Gastroesophageal sphincter (tissue), 4 donors: ENCODE measurements around the gene CLEC4G. TPM values are rescaled to one million over a fixed set of nuclear protein-coding genes. Genes with fewer than 3 reads are reported as not detected.

ENCODE experiments used
- ATAC-seq: fragments of 150-250 bp; one replicate; pipeline ENCODE4 v1.9.1; 2016; ENCODE audit warnings: mild to moderate bottlenecking, moderate library complexity
- H3K27ac ChIP-seq, 4 donors: fragments of 200-600 bp; sonication (generic) in 3 of 4; 1 replicate in 3 of 4; 2 replicates in 1 of 4; pipeline ENCODE4 v1.5.1; 2016 to 2019
- H3K27me3 ChIP-seq: fragments of 200-600 bp; sonication (generic); one replicate; pipeline ENCODE4 v1.5.1; 2019
- H3K36me3 ChIP-seq, 2 donors: fragments of 200-600 bp; sonication (generic); one replicate each; pipeline ENCODE4 v1.5.1; 2019; ENCODE audit warnings: control low read depth in 1 of 2
- H3K4me1 ChIP-seq, 3 donors: fragments of 200-600 bp; sonication (generic); 1 replicate in 2 of 3; 2 replicates in 1 of 3; pipeline ENCODE4 v1.5.1; 2016 to 2019; ENCODE audit warnings: control low read depth in 2 of 3
- H3K4me3 ChIP-seq, 2 donors: fragments of 200-600 bp; sonication (generic); one replicate each; pipeline ENCODE4 v1.5.1; 2019; ENCODE audit warnings: mild to moderate bottlenecking in 1 of 2, moderate library complexity in 1 of 2
- H3K9me3 ChIP-seq, 3 donors: fragments of 200-600 bp; sonication (generic); one replicate each; pipeline ENCODE4 v1.5.1; 2017 to 2019; ENCODE audit warnings: control low read depth in 2 of 3
- CTCF ChIP-seq, 4 experiments: fragments of 200-600 bp in 2 of 4; fragments of 450-650 bp in 2 of 4; sonication (generic) in 1 of 4; IDR thresholded peaks; one replicate each; pipeline ENCODE4 v1.5.1; 2017 to 2019; ENCODE audit warnings: antibody characterized with exemption in 4 of 4, mild to moderate bottlenecking in 2 of 4, moderate library complexity in 2 of 4
- EP300 ChIP-seq: sonication (generic); formaldehyde crosslinking; IDR thresholded peaks from one replicate; pipeline ENCODE4 v1.6.1; 2017; ENCODE audit warnings: antibody characterized with exemption, mild to moderate bottlenecking
- POLR2A ChIP-seq, 2 donors: fragments of 450-650 bp; IDR thresholded peaks; one replicate each; pipeline ENCODE4 v1.6.1; 2017; ENCODE audit warnings: antibody characterized with exemption in 2 of 2, mild to moderate bottlenecking in 2 of 2, moderate library complexity in 1 of 2
- POLR2AphosphoS5 ChIP-seq: sonication (generic); formaldehyde crosslinking; IDR thresholded peaks from one replicate; pipeline ENCODE4 v1.6.1; 2017; ENCODE audit warnings: antibody characterized with exemption
- whole genome bisulfite sequencing, 2 donors: methylation state at CpG; one replicate each; pipeline ENCODE4 v1.1.5; 2018; ENCODE audit warnings: low coverage in 1 of 2; 5-methylcytosine and 5-hydroxymethylcytosine counted together
- total RNA-seq, 4 donors: library from RNA; depleted of rRNA; stranded (reverse); fragments of >200 nt; gene quantifications; one replicate each; pipeline ENCODE4 v1.1.0, GENCODE V29; 2016

Gene CLEC4G
- total RNA-seq, 4 donors from 2014 or later: 1.1 to 6.8 (median 5.5) TPM; not detected in 1

- no peak overlapping the region for H3K4me3 ChIP-seq
Measured at GRCh38 chr19:7740682-7741054, 8.8 kb upstream of the CLEC4G start.

GRCh38 chr19:7739801-7740681 lies 8.1 kb upstream of the CLEC4G start:
- Histone ChIP-seq H3K9me3 (no peaks in the 10 kb centered on the region), H3K4me1 (no peaks in the 10 kb centered on the region), H3K27ac (no peak overlapping the region), H3K27me3 (peaks cover 45% of the 10 kb centered on the region), H3K36me3 (no peaks in the 10 kb centered on the region), H3K4me3 (no peak overlapping the region)
- ATAC-seq: no peak
- TF ChIP-seq POLR2A (IDR thresholded peaks at IDR 0.05) (no peak), EP300 (no peak), POLR2AphosphoS5 (no peak), CTCF (IDR thresholded peaks at IDR 0.05) (no peak)
- WGBS, 2 donors: 37 to 43% methylated on average over 3 to 5 of the region's 19 CpGs

More at GRCh38 chr19:7740682-7741054, 8.8 kb upstream of the CLEC4G start:
- Histone ChIP-seq H3K27ac (no peak overlapping the region), H3K36me3 (no peaks in the 10 kb centered on the region), H3K27me3 (peaks cover 44% of the 10 kb centered on the region), H3K4me1 (no peaks in the 10 kb centered on the region), H3K9me3 (no peaks in the 10 kb centered on the region)
- no peak for ATAC-seq
- WGBS, 2 donors: 81 to 93% methylated on average over 4 to 6 of the region's 6 CpGs
- TF ChIP-seq POLR2A (IDR thresholded peaks at IDR 0.05) (no peak), POLR2AphosphoS5 (no peak), CTCF (IDR thresholded peaks at IDR 0.05) (no peak), EP300 (no peak)

GRCh38 chr19:7739211-7739755 lies 7.4 kb upstream of the CLEC4G start:
- peaks cover 52% of the 10 kb centered on the region for H3K27me3 ChIP-seq
- no peaks in the 10 kb centered on the region for H3K4me1 ChIP-seq
- no peak overlapping the region for H3K27ac ChIP-seq
- ATAC-seq: no peak
- H3K4me3 ChIP-seq: no peak overlapping the region
- H3K36me3 ChIP-seq: no peaks in the 10 kb centered on the region
- 33 to 57% methylated on average over 1 to 2 of the region's 2 CpGs for WGBS, 2 donors
- no peaks in the 10 kb centered on the region for H3K9me3 ChIP-seq
- TF ChIP-seq EP300: no peak
- TF ChIP-seq POLR2AphosphoS5: no peak
- TF ChIP-seq POLR2A (IDR thresholded peaks at IDR 0.05): no peak
- TF ChIP-seq CTCF (IDR thresholded peaks at IDR 0.05): no peak

GRCh38 chr19:7738023-7738422 lies 6.1 kb upstream of the CLEC4G start:
- no peaks in the 10 kb centered on the region for H3K36me3 ChIP-seq
- H3K27ac ChIP-seq: no peak overlapping the region
- H3K27me3 ChIP-seq: peaks cover 57% of the 10 kb centered on the region
- no peak overlapping the region for H3K4me3 ChIP-seq
- no peaks in the 10 kb centered on the region for H3K9me3 ChIP-seq
- ATAC-seq: no peak
- TF ChIP-seq CTCF (IDR thresholded peaks at IDR 0.05): no peak
- no peak for TF ChIP-seq POLR2AphosphoS5
- TF ChIP-seq POLR2A (IDR thresholded peaks at IDR 0.05): no peak
- TF ChIP-seq EP300: no peak
- H3K4me1 ChIP-seq: no peaks in the 10 kb centered on the region
- WGBS, 2 donors: 71 to 100% methylated on average over 3 to 7 of the region's 7 CpGs

GRCh38 chr19:7737215-7737614 lies 5.3 kb upstream of the CLEC4G start:
- WGBS, 2 donors: 65 to 82% methylated on average over 6 to 11 of the region's 11 CpGs

More at GRCh38 chr19:7737215-7737614, 5.3 kb upstream of the CLEC4G start:
- TF ChIP-seq POLR2A (IDR thresholded peaks at IDR 0.05) (no peak), POLR2AphosphoS5 (no peak), CTCF (IDR thresholded peaks at IDR 0.05) (no peak), EP300 (no peak)
- Histone ChIP-seq H3K36me3 (no peaks in the 10 kb centered on the region), H3K9me3 (no peaks in the 10 kb centered on the region), H3K4me1 (no peaks in the 10 kb centered on the region), H3K27ac (no peak overlapping the region), H3K27me3 (peaks cover 59% of the 10 kb centered on the region), H3K4me3 (no peak overlapping the region)
- no peak for ATAC-seq
